ENCODE data around the gene ATP5F1A. TPM values are rescaled to one million over a fixed set of nuclear protein-coding genes. Genes with fewer than 3 reads are reported as not detected.
"Not testable (repeated sequence)": the region's sequence is repeated elsewhere in the genome, so short reads cannot be mapped to it uniquely, and the experiment has no call there.

The ATP5F1A gene
- total and polyA plus RNA-seq, 4 donors = 175 to 389 (median 293) TPM

DNA sequence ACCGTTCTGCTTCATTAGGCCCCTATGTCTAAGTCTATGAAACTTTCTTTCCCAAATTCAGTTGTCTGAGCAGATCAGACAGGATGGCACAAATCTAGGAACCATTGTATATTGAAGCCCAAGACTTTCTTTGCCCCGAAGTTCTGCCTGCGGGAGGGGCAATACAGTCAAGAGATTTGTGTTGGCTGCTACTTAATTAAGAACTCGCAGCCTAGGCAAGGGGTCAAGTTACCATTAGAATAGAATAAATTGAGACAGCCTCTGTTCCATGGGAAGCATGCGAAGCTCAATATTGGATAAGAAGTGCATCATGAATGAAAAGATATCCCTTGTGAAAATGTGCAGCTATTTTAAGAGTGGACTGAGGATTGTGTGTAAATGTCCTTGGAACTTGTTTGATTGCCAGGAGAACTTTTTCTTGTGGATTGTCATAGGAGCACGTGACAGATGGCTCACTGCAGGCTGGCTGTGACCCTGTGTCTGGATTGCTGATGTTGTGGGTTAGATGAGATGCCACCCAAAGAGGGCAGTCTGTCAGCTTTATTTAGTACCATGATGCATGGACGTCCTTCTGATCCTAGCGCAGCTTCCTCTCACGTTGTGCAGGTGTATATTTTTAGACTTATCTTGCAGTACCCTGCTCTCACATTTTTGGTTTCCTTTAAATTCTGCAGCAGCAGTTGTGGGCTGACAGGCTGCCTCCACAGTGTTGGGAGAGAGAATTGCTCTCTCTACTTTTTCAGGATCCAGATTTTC is 37.0 kb upstream of the ATP5F1A start:
- H3K9ac ChIP-seq (ENCODE audit: insufficient read depth in 1 of 2, low read length in 2 of 2) = no peak overlapping the region
- H3K4me3 ChIP-seq = no peak overlapping the region
- no peak for TF ChIP-seq CTCF (IDR thresholded peaks at IDR 0.05; ENCODE audit: control extremely low read depth, extremely low read depth)
- ATAC-seq (ENCODE audit: insufficient read depth, low FRiP score) = no peak
- 62 to 64% methylated on average over 9 of the region's 9 CpGs for WGBS, 2 donors
- peaks cover 0 to 9% (median 0%) of the 10 kb centered on the region in 5 donors for H3K4me1 ChIP-seq (ENCODE audit: control insufficient read depth in 5 of 5, insufficient read depth in 5 of 5, low read length in 5 of 5)
- peak overlapping the region in 1 of 2 donors; percentile 48 for H3K27ac ChIP-seq (ENCODE audit: low read depth in 1 of 2, low read length in 1 of 2)
- DNase-seq = no peak
- no peaks in the 10 kb centered on the region for H3K27me3 ChIP-seq (ENCODE audit: control insufficient read depth in 3 of 3, insufficient read depth in 3 of 3, low read length in 2 of 3)
- H3K9me3 ChIP-seq (ENCODE audit: control insufficient read depth in 4 of 4, insufficient read depth in 3 of 4, low read length in 3 of 4) = no peaks in the 10 kb centered on the region
- H3K36me3 ChIP-seq (ENCODE audit: control insufficient read depth in 4 of 4, insufficient read depth in 4 of 4, low read length in 4 of 4) = peaks cover 0 to 6% (median 1%) of the 10 kb centered on the region in 4 donors

GRCh38 chr18:46133534-46133933 is 35.4 kb upstream of the ATP5F1A start:
- Histone ChIP-seq H3K9me3 (ENCODE audit: control insufficient read depth in 4 of 4, insufficient read depth in 3 of 4, low read length in 3 of 4) (no peaks in the 10 kb centered on the region), H3K27ac (ENCODE audit: low read depth in 1 of 2, low read length in 1 of 2) (no peak overlapping the region), H3K4me3 (no peak overlapping the region), H3K9ac (ENCODE audit: insufficient read depth in 1 of 2, low read length in 2 of 2) (no peak overlapping the region), H3K36me3 (ENCODE audit: control insufficient read depth in 4 of 4, insufficient read depth in 4 of 4, low read length in 4 of 4) (peaks cover 0 to 9% (median 7%) of the 10 kb centered on the region in 4 donors), H3K27me3 (ENCODE audit: control insufficient read depth in 3 of 3, insufficient read depth in 3 of 3, low read length in 2 of 3) (no peaks in the 10 kb centered on the region), H3K4me1 (ENCODE audit: control insufficient read depth in 5 of 5, insufficient read depth in 5 of 5, low read length in 5 of 5) (peaks cover 0 to 9% (median 0%) of the 10 kb centered on the region in 5 donors)
- no peak for TF ChIP-seq CTCF (IDR thresholded peaks at IDR 0.05; ENCODE audit: control extremely low read depth, extremely low read depth)
- WGBS, 2 donors = 73 to 83% methylated on average over 3 of the region's 3 CpGs
- no peak for ATAC-seq (ENCODE audit: insufficient read depth, low FRiP score)
- peak; percentile 14 to 53 (median 43) for DNase-seq

DNA sequence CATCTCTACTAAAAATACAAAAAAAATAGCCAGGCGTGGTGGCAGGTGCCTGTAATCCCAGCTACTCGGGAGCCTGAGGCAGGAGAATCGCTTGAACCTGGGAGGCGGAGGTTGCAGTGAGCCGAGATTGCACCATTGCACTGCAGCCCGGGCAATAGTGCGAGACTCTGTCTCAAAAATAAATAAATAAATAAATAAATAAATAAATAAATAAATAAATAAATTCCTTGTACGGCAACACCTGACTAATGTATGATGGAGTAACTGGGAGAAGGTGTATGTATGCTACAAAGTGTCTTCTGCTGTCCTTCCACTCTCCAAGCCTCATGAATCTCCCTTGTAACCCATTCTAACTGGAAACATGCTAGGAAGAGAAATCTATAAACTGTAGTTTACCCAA is 32.5 kb upstream of the ATP5F1A start:
- 91 to 95% methylated on average over 8 of the region's 8 CpGs for WGBS, 2 donors
- not testable (repeated sequence) for H3K9me3 ChIP-seq (ENCODE audit: control insufficient read depth in 4 of 4, insufficient read depth in 3 of 4, low read length in 3 of 4); ATAC-seq (ENCODE audit: insufficient read depth, low FRiP score); DNase-seq; H3K27ac ChIP-seq (ENCODE audit: low read depth in 1 of 2, low read length in 1 of 2); H3K4me3 ChIP-seq; H3K4me1 ChIP-seq (ENCODE audit: control insufficient read depth in 5 of 5, insufficient read depth in 5 of 5, low read length in 5 of 5); H3K27me3 ChIP-seq (ENCODE audit: control insufficient read depth in 3 of 3, insufficient read depth in 3 of 3, low read length in 2 of 3); H3K9ac ChIP-seq (ENCODE audit: insufficient read depth in 1 of 2, low read length in 2 of 2)
- H3K36me3 ChIP-seq (ENCODE audit: control insufficient read depth in 4 of 4, insufficient read depth in 4 of 4, low read length in 4 of 4) = peaks cover 4 to 14% (median 8%) of the 10 kb centered on the region in 4 donors

DNA sequence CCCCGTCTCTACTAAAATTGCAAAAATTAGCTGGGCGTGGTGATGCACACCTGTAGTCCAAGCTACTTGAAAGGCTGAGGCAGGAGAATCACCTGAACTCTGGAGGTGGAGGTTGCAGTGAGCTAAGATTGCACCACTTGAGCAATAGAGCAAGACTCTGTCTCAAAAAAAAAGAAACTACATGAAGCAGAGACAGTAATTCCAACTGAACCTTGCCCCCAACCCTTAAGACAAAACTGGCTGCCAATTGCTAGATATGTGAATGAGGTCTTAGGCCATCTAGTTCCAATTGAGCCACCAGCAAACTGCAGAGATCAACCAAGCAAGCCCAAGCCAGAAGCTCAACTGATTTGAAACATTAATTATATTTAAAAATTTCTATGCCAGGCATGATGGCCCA is 32.0 kb upstream of the ATP5F1A start:
- ATAC-seq (ENCODE audit: insufficient read depth, low FRiP score) (no peak), DNase-seq (no peak)
- peaks cover 4 to 15% (median 8%) of the 10 kb centered on the region in 4 donors for H3K36me3 ChIP-seq (ENCODE audit: control insufficient read depth in 4 of 4, insufficient read depth in 4 of 4, low read length in 4 of 4)
- no peaks in the 10 kb centered on the region for H3K9me3 ChIP-seq (ENCODE audit: control insufficient read depth in 4 of 4, insufficient read depth in 3 of 4, low read length in 3 of 4)
- no peak for TF ChIP-seq CTCF (IDR thresholded peaks at IDR 0.05; ENCODE audit: control extremely low read depth, extremely low read depth)
- no peak overlapping the region for H3K4me3 ChIP-seq
- no peaks in the 10 kb centered on the region for H3K27me3 ChIP-seq (ENCODE audit: control insufficient read depth in 3 of 3, insufficient read depth in 3 of 3, low read length in 2 of 3)
- no peak overlapping the region for H3K27ac ChIP-seq (ENCODE audit: low read depth in 1 of 2, low read length in 1 of 2)
- peaks cover 0 to 5% (median 0%) of the 10 kb centered on the region in 5 donors for H3K4me1 ChIP-seq (ENCODE audit: control insufficient read depth in 5 of 5, insufficient read depth in 5 of 5, low read length in 5 of 5)
- 97 to 98% methylated on average over 2 of the region's 2 CpGs for WGBS, 2 donors
- H3K9ac ChIP-seq (ENCODE audit: insufficient read depth in 1 of 2, low read length in 2 of 2) = no peak overlapping the region

- H3K27ac ChIP-seq (ENCODE audit: low read depth in 1 of 2, low read length in 1 of 2); H3K9me3 ChIP-seq (ENCODE audit: control insufficient read depth in 4 of 4, insufficient read depth in 3 of 4, low read length in 3 of 4); H3K4me3 ChIP-seq; ATAC-seq (ENCODE audit: insufficient read depth, low FRiP score); DNase-seq; H3K9ac ChIP-seq (ENCODE audit: insufficient read depth in 1 of 2, low read length in 2 of 2); H3K27me3 ChIP-seq (ENCODE audit: control insufficient read depth in 3 of 3, insufficient read depth in 3 of 3, low read length in 2 of 3); H3K4me1 ChIP-seq (ENCODE audit: control insufficient read depth in 5 of 5, insufficient read depth in 5 of 5, low read length in 5 of 5): not testable (repeated sequence)
- 97 to 99% methylated on average over 4 of the region's 4 CpGs for WGBS, 2 donors
- peaks cover 7 to 30% (median 13%) of the 10 kb centered on the region in 4 donors for H3K36me3 ChIP-seq (ENCODE audit: control insufficient read depth in 4 of 4, insufficient read depth in 4 of 4, low read length in 4 of 4)
Observed at GRCh38 chr18:46126625-46127024, 28.5 kb upstream of the ATP5F1A start.
